GM12873 (cell line): ENCODE results near the gene PNPLA5.

Experiments used
- TF ChIP-seq, protein P1 (sequence below): IDR thresholded peaks from 2 replicates; pipeline ENCODE4 v1.5.1; 2012; ENCODE audit warnings: low read depth, mild to moderate bottlenecking, moderate library complexity, low read length, control low read depth; ENCODE audit not compliant: insufficient read depth; ENCODE audit errors: missing control alignments

Gene PNPLA5

DNA sequence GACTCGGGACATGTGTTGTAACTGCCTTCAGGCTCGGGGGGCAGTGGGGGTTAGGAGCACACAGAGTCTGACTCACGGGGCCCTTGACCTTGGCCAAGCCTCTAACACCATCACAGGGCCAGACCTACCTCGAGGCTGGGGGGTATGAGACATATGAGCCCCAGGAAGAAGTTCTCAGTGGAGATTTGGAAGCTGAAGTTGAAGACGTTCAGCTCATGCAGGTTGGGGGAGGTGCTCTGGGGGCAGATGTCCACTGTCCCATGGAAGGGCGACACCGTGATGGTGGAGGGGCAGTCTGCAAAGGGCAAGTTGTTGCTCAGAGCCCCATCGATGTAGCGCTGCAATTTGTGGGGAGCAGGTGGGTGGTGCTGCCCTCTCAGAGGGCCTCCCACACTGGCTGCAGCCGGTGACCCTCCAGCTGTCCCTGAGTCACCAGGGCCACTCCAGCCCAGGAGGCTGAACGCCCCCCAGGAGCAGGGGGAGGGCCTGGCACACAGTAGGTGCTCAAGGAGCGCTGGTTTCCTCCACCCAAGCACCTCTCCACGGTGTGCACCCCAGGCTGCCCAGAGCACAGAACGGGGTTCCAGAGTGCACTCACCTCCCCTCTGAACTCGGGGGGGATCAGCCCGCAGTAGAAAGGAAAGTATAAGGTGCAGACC, 2.5 kb downstream of the PNPLA5 start:
- TF ChIP-seq, protein P1, sequence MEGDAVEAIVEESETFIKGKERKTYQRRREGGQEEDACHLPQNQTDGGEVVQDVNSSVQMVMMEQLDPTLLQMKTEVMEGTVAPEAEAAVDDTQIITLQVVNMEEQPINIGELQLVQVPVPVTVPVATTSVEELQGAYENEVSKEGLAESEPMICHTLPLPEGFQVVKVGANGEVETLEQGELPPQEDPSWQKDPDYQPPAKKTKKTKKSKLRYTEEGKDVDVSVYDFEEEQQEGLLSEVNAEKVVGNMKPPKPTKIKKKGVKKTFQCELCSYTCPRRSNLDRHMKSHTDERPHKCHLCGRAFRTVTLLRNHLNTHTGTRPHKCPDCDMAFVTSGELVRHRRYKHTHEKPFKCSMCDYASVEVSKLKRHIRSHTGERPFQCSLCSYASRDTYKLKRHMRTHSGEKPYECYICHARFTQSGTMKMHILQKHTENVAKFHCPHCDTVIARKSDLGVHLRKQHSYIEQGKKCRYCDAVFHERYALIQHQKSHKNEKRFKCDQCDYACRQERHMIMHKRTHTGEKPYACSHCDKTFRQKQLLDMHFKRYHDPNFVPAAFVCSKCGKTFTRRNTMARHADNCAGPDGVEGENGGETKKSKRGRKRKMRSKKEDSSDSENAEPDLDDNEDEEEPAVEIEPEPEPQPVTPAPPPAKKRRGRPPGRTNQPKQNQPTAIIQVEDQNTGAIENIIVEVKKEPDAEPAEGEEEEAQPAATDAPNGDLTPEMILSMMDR: no peak

DNA sequence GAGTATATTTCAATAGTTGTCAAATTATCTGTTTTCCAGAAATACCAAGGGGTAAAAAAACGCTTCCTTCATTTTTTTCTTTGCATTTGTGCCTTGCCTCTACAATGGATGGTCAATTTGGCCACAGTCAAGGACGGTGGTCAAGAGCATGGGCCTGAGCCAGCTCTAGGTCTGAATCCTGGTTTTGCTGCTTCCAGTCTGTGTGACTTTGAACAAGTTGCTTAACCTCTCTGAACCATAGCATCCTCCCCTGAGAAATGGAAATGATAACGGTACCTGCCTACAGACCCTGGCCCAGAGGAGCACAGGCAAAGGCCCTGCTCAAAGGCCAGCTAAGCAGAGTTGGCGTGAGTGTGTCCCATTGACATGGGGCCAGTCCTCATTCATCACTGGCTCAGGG, 3.1 kb downstream of the PNPLA5 start:
- TF ChIP-seq, protein P1: no peak

DNA sequence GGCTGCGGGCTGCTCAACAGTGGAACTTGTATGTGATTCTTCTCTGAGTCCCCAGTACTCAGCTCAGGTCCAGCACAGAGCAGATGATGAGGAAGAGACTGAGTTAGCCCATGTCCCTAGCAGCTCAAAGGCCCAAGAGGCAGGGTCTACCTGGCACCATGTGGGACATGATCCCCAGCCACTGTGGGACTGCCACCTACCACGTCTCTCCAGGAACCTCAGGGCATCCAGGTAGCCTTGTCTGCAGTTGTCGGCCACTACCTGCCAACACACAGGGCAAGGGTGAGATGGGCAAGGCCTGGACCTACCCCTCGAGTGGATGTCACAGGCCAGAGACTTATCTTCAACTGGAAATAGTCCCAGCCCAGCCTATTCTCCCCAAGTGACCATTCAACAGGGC, 4.4 kb downstream of the PNPLA5 start:
- TF ChIP-seq, protein P1: no peak

DNA sequence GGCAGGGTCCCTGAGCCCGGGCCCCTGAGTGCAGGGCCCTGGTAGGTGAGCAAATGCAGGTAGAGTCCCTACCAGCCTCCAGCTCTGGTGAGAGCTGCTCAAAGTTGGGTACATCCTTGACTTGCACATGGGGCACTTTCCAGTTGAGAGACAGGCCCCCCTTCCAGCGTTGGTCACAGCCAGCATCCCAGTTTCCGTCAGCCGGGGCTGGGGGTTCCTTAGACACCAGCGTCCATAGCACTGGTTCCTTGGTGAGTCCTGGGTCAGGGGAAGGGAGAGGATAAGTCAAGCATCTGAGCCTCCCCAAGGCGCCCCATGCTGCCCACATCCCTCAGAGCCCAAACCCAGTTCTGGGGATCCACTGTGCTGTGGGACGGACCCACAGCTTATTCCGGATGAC, 5.6 kb downstream of the PNPLA5 start:
- TF ChIP-seq, protein P1: no peak

DNA sequence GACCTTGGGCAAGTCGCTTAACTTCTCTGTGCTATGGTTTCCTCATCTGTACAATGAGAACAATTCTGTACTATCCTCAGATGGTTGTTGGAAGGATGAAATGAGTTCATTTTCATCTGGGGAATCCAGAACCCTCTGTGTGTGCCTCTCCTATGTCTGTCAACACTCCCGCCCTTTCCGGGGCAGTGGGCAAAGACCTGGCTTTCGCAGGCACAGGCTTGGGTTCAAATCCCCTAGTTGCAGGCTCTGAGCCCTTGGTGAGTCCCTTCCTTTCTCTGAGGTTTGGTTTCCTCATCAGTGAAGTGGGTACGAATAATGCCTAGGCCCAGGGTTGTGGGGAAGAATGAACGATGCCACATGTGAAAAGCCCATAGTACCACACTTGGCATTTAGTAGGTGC, 6.0 kb downstream of the PNPLA5 start:
- TF ChIP-seq, protein P1: no peak

DNA sequence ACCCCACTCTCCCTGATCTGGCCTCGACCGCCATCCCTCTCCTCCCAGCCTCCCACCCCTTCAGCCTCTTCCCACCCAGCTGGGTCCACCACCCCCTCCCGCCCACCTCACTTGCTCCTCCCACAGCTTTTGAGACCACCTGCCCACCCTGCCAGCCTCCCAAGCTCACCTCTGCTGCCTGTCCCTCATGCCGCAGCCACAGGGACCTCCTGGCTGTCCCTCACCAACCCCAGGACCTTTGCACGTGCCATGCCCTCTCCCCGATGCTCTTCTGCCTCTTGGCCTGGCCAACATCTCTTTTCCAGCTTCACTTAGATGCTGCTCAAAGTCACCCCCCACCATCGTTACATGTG, 6.5 kb downstream of the PNPLA5 start:
- TF ChIP-seq, protein P1: no peak

DNA sequence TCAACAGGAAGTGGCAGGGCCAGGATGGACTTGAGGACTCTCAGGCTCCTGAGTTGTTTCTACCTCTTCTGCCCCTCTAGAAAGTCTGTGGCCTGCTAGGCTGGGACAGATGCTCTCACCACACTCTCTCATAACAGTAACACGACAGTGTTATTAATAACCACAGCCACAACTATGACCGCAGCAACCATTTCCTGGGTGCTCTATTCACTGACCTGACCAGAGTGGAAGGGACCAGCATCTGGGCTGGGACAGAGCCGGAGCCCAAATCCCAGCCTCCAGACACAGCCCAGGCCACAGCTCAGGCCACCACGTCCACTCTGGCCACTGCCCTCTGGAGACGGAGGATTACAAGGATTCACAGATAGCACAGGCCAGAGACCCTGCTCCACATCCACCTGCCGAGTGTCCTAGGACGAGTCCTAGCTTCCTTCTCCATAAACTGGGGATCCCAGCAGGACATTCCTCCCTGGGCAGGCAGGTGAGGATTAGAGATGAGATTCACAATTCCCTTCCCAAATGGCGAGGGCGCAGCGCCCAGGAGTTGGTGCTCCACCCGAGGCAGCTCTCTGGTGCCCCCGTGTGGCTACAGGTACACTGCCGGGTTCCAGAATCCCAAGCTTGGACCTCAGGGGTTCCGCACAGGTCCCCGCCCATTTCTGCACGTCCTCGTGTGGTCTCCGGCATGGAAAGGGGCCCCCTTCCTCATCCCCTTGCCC, 7.1 kb downstream of the PNPLA5 start:
- TF ChIP-seq, protein P1: peak; percentile 91
